HG02678 (cell line): ENCODE data around the gene IFIT3.
"Not testable (repeated sequence)": the region's sequence is repeated elsewhere in the genome, so short reads cannot be mapped to it uniquely, and the experiment has no call there.

Experiments
- ATAC-seq: cut with Tn5 transposase; IDR thresholded peaks from one replicate; pipeline ENCODE4 v1.9.1; 2021; ENCODE audit warnings: mild to moderate bottlenecking, moderate library complexity; ENCODE audit not compliant: unreplicated experiment

The IFIT3 gene

GRCh38 chr10:89331487-89332122 is 3.8 kb downstream of the IFIT3 start:
- ATAC-seq = not testable (repeated sequence)

GRCh38 chr10:89332123-89332633 is 4.4 kb downstream of the IFIT3 start:
- ATAC-seq = peak; percentile 38

GRCh38 chr10:89335226-89335625 is 7.4 kb downstream of the IFIT3 start:
- ATAC-seq = no peak

- no peak for ATAC-seq
These were observed 8.4 kb downstream of the IFIT3 start for GRCh38 chr10:89336241-89336640.

GRCh38 chr10:89337484-89337883 is 9.7 kb downstream of the IFIT3 start:
- ATAC-seq = no peak

GRCh38 chr10:89338713-89339112 is 10.9 kb downstream of the IFIT3 start:
- ATAC-seq = no peak

- ATAC-seq = no peak
These were observed 12.1 kb downstream of the IFIT3 start for GRCh38 chr10:89339875-89340274.

GRCh38 chr10:89341649-89342048 is 13.9 kb downstream of the IFIT3 start:
- ATAC-seq = no peak

GRCh38 chr10:89342206-89342958 is 14.6 kb downstream of the IFIT3 start:
- ATAC-seq = no peak

GRCh38 chr10:89343089-89343767 is 15.4 kb downstream of the IFIT3 start:
- ATAC-seq = no peak

- no peak for ATAC-seq
These were observed 16.4 kb downstream of the IFIT3 start for GRCh38 chr10:89344156-89344555.

- ATAC-seq = no peak
These were observed 17.7 kb downstream of the IFIT3 start for GRCh38 chr10:89345367-89346000.

GRCh38 chr10:89346405-89347254 is 18.8 kb downstream of the IFIT3 start:
- ATAC-seq = no peak

- no peak for ATAC-seq
These were observed 20.1 kb downstream of the IFIT3 start for GRCh38 chr10:89347701-89348457.

- no peak for ATAC-seq
These were observed 20.7 kb downstream of the IFIT3 start for GRCh38 chr10:89348481-89348880.

GRCh38 chr10:89348975-89349374 is 21.2 kb downstream of the IFIT3 start:
- no peak for ATAC-seq

- ATAC-seq = peak; percentile 37
These were observed 23.0 kb downstream of the IFIT3 start for GRCh38 chr10:89350631-89351315.

GRCh38 chr10:89351412-89351779 is 23.6 kb downstream of the IFIT3 start:
- ATAC-seq = peak; percentile 85
